K562 (cell line): ENCODE data around the gene ZNF785. TPM values are rescaled to one million over a fixed set of nuclear protein-coding genes. Genes with fewer than 3 reads are reported as not detected.

Experiments
- CHD1 ChIP-seq: fragments of 200-600 bp; sonication (generic); IDR thresholded peaks from one replicate; pipeline ENCODE4 v1.6.1; 2012; ENCODE audit warnings: mild to moderate bottlenecking, moderate library complexity, low read length, inconsistent platforms
- ETV6 ChIP-seq, 3 experiments: fragments of 150-350 bp in 1 of 3; sonication (generic) in 1 of 3; formaldehyde crosslinking in 1 of 3; IDR thresholded peaks; 2 replicates each; pipeline versions ENCODE4 v1.6.1 to v1.8.0; 2014 to 2022; ENCODE audit warnings: borderline replicate concordance in 2 of 3, low read depth in 2 of 3, antibody characterized with exemption in 1 of 3, low read length in 1 of 3, mild to moderate bottlenecking in 1 of 3, missing genetic modification reagents in 1 of 3
- JUN ChIP-seq, 2 experiments: sonication (generic) in 1 of 2; formaldehyde crosslinking in 1 of 2; IDR thresholded peaks; 2 replicates each; pipeline versions ENCODE4 v1.6.1 to v1.8.0; 2012 to 2022; ENCODE audit warnings: borderline replicate concordance in 2 of 2, mild to moderate bottlenecking in 2 of 2, improper control_type of control experiment in 1 of 2, low read depth in 1 of 2, low read length in 1 of 2, missing genetic modification reagents in 1 of 2
- NR3C1 ChIP-seq: sonication (generic); formaldehyde crosslinking; IDR thresholded peaks from 2 replicates; pipeline ENCODE4 v1.8.1; 2022; ENCODE audit warnings: missing genetic modification reagents
- SMAD2 ChIP-seq: fragments of 150-350 bp; IDR thresholded peaks from 2 replicates; pipeline ENCODE4 v1.6.1; 2014; ENCODE audit warnings: low read depth, mild to moderate bottlenecking, low read length
- SMARCC2 ChIP-seq: fragments of 450-650 bp; IDR thresholded peaks from 2 replicates; pipeline ENCODE4 v1.6.1; 2017; ENCODE audit warnings: antibody characterized with exemption, moderate library complexity, mild to moderate bottlenecking, low read depth
- TSC22D4 ChIP-seq: fragments of 450-650 bp; IDR thresholded peaks from 2 replicates; pipeline ENCODE4 v1.6.1; 2016; ENCODE audit warnings: missing genetic modification characterization, missing biosample characterization, control low read depth
- ZBED1 ChIP-seq: IDR thresholded peaks from 2 replicates; pipeline ENCODE4 v1.6.1; 2014
- polyA plus RNA-seq, 8 experiments: library from polyadenylated mRNA; depleted of rRNA in 4 of 8; stranded (reverse) in 5 of 8; unstranded in 3 of 8; fragments of >200 nt; fragmentation: Nextera tagmentation in 2 of 8; fragmentation: Illumina TruSeq in 1 of 8; extraction: Ambion mirVana in 2 of 8; extraction: Trizol in 1 of 8; gene quantifications; 2 replicates each; pipeline versions ENCODE4 v1.2.1 to v1.2.3, GENCODE V29; 2011 to 2014; ENCODE audit warnings: inconsistent platforms in 1 of 8, missing spikeins in 1 of 8
- total RNA-seq, 7 experiments: library from RNA; depleted of rRNA in 6 of 7; stranded (reverse); fragments of >200 nt in 6 of 7; fragmentation: Illumina TruSeq in 2 of 7; extraction: Trizol in 2 of 7; gene quantifications; 2 replicates each; pipeline versions ENCODE4 v1.2.1 to v1.2.3, GENCODE V29; 2011 to 2021; ENCODE audit warnings: low replicate concordance in 1 of 7
- TF ChIP-seq, protein P1 (sequence below): fragments of 250-450 bp; sonication (Bioruptor Pico); IDR thresholded peaks from 2 replicates; pipeline ENCODE4 v1.4.0; 2020
- TF ChIP-seq, protein P2 (sequence below): fragments of 200-600 bp; sonication (generic); IDR thresholded peaks from one replicate; pipeline ENCODE4 v1.6.1; 2012; ENCODE audit warnings: mild to moderate bottlenecking, low read depth, low read length, inconsistent platforms

The ZNF785 gene
- total and polyA plus RNA-seq, 9 of the 15 experiments (the other 6 are each of a cell fraction or from before 2014, with no cell fraction given) = 0.64 to 11.0 (median 6.4) TPM

GRCh38 chr16:30533748-30534367 lies 51.6 kb downstream of the ZNF785 start (continued):
- TF ChIP-seq, protein P1, sequence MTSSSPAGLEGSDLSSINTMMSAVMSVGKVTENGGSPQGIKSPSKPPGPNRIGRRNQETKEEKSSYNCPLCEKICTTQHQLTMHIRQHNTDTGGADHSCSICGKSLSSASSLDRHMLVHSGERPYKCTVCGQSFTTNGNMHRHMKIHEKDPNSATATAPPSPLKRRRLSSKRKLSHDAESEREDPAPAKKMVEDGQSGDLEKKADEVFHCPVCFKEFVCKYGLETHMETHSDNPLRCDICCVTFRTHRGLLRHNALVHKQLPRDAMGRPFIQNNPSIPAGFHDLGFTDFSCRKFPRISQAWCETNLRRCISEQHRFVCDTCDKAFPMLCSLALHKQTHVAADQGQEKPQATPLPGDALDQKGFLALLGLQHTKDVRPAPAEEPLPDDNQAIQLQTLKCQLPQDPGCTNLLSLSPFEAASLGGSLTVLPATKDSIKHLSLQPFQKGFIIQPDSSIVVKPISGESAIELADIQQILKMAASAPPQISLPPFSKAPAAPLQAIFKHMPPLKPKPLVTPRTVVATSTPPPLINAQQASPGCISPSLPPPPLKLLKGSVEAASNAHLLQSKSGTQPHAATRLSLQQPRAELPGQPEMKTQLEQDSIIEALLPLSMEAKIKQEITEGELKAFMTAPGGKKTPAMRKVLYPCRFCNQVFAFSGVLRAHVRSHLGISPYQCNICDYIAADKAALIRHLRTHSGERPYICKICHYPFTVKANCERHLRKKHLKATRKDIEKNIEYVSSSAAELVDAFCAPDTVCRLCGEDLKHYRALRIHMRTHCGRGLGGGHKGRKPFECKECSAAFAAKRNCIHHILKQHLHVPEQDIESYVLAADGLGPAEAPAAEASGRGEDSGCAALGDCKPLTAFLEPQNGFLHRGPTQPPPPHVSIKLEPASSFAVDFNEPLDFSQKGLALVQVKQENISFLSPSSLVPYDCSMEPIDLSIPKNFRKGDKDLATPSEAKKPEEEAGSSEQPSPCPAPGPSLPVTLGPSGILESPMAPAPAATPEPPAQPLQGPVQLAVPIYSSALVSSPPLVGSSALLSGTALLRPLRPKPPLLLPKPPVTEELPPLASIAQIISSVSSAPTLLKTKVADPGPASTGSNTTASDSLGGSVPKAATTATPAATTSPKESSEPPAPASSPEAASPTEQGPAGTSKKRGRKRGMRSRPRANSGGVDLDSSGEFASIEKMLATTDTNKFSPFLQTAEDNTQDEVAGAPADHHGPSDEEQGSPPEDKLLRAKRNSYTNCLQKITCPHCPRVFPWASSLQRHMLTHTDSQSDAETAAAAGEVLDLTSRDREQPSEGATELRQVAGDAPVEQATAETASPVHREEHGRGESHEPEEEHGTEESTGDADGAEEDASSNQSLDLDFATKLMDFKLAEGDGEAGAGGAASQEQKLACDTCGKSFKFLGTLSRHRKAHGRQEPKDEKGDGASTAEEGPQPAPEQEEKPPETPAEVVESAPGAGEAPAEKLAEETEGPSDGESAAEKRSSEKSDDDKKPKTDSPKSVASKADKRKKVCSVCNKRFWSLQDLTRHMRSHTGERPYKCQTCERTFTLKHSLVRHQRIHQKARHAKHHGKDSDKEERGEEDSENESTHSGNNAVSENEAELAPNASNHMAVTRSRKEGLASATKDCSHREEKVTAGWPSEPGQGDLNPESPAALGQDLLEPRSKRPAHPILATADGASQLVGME (CRISPR knock-in tag) = no peak
- TF ChIP-seq CHD1 = peak; percentile 51
- TF ChIP-seq ZBED1 = no peak
- TF ChIP-seq, protein P2, sequence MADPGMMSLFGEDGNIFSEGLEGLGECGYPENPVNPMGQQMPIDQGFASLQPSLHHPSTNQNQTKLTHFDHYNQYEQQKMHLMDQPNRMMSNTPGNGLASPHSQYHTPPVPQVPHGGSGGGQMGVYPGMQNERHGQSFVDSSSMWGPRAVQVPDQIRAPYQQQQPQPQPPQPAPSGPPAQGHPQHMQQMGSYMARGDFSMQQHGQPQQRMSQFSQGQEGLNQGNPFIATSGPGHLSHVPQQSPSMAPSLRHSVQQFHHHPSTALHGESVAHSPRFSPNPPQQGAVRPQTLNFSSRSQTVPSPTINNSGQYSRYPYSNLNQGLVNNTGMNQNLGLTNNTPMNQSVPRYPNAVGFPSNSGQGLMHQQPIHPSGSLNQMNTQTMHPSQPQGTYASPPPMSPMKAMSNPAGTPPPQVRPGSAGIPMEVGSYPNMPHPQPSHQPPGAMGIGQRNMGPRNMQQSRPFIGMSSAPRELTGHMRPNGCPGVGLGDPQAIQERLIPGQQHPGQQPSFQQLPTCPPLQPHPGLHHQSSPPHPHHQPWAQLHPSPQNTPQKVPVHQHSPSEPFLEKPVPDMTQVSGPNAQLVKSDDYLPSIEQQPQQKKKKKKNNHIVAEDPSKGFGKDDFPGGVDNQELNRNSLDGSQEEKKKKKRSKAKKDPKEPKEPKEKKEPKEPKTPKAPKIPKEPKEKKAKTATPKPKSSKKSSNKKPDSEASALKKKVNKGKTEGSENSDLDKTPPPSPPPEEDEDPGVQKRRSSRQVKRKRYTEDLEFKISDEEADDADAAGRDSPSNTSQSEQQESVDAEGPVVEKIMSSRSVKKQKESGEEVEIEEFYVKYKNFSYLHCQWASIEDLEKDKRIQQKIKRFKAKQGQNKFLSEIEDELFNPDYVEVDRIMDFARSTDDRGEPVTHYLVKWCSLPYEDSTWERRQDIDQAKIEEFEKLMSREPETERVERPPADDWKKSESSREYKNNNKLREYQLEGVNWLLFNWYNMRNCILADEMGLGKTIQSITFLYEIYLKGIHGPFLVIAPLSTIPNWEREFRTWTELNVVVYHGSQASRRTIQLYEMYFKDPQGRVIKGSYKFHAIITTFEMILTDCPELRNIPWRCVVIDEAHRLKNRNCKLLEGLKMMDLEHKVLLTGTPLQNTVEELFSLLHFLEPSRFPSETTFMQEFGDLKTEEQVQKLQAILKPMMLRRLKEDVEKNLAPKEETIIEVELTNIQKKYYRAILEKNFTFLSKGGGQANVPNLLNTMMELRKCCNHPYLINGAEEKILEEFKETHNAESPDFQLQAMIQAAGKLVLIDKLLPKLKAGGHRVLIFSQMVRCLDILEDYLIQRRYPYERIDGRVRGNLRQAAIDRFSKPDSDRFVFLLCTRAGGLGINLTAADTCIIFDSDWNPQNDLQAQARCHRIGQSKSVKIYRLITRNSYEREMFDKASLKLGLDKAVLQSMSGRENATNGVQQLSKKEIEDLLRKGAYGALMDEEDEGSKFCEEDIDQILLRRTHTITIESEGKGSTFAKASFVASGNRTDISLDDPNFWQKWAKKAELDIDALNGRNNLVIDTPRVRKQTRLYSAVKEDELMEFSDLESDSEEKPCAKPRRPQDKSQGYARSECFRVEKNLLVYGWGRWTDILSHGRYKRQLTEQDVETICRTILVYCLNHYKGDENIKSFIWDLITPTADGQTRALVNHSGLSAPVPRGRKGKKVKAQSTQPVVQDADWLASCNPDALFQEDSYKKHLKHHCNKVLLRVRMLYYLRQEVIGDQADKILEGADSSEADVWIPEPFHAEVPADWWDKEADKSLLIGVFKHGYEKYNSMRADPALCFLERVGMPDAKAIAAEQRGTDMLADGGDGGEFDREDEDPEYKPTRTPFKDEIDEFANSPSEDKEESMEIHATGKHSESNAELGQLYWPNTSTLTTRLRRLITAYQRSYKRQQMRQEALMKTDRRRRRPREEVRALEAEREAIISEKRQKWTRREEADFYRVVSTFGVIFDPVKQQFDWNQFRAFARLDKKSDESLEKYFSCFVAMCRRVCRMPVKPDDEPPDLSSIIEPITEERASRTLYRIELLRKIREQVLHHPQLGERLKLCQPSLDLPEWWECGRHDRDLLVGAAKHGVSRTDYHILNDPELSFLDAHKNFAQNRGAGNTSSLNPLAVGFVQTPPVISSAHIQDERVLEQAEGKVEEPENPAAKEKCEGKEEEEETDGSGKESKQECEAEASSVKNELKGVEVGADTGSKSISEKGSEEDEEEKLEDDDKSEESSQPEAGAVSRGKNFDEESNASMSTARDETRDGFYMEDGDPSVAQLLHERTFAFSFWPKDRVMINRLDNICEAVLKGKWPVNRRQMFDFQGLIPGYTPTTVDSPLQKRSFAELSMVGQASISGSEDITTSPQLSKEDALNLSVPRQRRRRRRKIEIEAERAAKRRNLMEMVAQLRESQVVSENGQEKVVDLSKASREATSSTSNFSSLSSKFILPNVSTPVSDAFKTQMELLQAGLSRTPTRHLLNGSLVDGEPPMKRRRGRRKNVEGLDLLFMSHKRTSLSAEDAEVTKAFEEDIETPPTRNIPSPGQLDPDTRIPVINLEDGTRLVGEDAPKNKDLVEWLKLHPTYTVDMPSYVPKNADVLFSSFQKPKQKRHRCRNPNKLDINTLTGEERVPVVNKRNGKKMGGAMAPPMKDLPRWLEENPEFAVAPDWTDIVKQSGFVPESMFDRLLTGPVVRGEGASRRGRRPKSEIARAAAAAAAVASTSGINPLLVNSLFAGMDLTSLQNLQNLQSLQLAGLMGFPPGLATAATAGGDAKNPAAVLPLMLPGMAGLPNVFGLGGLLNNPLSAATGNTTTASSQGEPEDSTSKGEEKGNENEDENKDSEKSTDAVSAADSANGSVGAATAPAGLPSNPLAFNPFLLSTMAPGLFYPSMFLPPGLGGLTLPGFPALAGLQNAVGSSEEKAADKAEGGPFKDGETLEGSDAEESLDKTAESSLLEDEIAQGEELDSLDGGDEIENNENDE = no peak
- TF ChIP-seq SMARCC2 = no peak
- no peak for TF ChIP-seq SMAD2
- TF ChIP-seq NR3C1 (CRISPR knock-in tag) = no peak
- no peak for TF ChIP-seq TSC22D4 (tag)
- TF ChIP-seq JUN (IDR thresholded peaks at IDR 0.05; ENCODE audit: borderline replicate concordance, low read depth, low read length) = no peak
- TF ChIP-seq JUN (CRISPR knock-in tag; IDR thresholded peaks at IDR 0.05; ENCODE audit: borderline replicate concordance) = no peak
- no peak for TF ChIP-seq ETV6 (IDR thresholded peaks at IDR 0.05; ENCODE audit: borderline replicate concordance in 1 of 2, low read depth in 2 of 2, low read length in 1 of 2)
- TF ChIP-seq ETV6 (CRISPR knock-in tag; IDR thresholded peaks at IDR 0.05; ENCODE audit: borderline replicate concordance) = no peak
